GM18508 (cell line): ENCODE results near the gene ACTR8.

Experiments used
- ATAC-seq: cut with Tn5 transposase; IDR thresholded peaks from one replicate; pipeline ENCODE4 v1.9.1; 2021; ENCODE audit warnings: moderate number of reproducible peaks; ENCODE audit not compliant: insufficient read depth, unreplicated experiment

ACTR8 gene

GRCh38 chr3:53865732-53866499 lies 16.0 kb downstream of the ACTR8 start:
- peak; percentile 58 for ATAC-seq

- ATAC-seq, result no peak
These were observed 18.8 kb downstream of the ACTR8 start for GRCh38 chr3:53863145-53863544.

GRCh38 chr3:53862241-53862640 lies 19.7 kb downstream of the ACTR8 start:
- no peak for ATAC-seq

DNA sequence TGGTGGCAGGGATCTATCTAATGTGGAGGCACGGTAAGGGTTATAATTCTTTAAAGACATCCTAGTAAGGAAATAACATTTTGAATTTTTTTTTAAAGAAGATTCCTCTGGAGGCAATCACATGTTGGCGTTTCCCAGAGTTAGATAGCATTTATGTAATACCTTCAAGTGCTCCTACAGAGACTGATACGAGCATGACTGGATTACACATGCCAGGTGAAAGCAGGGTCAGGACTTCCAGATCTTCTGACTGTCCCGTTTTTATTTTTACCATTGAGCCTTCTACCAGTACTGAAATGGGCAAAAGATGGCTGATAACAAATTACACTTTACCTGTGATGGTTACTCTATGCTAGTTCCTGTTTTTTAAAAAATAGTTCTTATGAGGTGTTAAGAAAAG lies 21.8 kb downstream of the ACTR8 start:
- ATAC-seq, result no peak

- no peak for ATAC-seq
These were observed 22.8 kb downstream of the ACTR8 start for GRCh38 chr3:53859178-53859577.

- ATAC-seq, result no peak
These were observed 23.7 kb downstream of the ACTR8 start for GRCh38 chr3:53858096-53858741.

DNA sequence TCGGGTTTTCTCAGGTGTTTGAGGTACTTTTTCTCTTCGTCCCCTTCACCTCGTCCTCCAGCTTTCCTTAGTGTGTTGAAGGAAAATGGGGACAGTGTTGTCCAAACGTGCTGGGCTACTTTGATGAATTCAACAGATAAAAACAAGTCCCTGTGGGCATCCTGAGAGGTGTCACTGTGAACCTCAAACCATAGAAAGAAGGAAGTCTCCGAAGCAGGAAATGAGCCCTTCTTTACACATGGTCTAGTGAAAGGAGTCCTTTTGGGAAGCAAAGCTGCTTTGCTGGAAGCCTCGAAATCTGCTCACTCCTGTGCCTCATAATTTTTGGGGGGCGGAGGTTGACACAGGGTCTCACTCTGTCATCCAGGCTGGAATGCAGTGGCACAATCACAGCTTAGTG lies 25.0 kb downstream of the ACTR8 start:
- no peak for ATAC-seq

DNA sequence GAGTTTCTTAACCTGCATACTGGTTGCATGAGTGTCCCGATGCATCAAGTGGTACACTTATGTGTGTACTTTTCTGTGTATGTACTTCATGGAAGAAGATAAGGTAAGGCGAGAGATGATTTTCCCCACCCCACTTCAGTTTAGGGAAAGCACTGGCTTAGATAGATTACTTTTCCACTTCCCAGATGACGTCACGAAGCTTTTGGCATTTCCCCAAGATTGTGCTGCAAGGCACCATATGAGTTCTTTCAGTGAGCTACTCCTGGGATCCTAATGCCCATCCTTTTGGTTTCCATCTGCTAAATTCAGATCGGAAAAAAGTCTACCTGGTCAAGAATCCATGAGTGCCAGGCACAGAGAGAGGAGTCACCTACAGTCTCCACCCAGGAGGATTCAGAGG lies 31.1 kb downstream of the ACTR8 start:
- ATAC-seq, result no peak

DNA sequence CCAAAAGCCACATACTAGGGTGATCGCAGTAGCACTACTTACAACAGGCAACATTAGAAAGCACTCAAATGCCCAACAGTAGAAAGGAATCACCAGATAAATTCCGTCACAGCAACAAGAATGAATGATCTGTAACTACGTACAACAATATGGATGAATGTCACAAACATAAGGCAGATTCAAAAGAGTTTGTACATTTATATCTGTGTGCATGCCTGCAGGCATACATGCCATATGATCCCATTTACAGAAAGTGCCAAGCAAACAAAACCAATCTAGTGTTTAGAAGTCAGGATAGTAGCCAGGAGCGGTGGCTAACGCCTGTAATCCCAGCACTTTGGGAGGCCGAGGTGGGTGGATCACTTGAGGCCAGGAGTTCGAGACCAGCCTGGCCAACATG lies 32.0 kb downstream of the ACTR8 start:
- ATAC-seq, result no peak

- no peak for ATAC-seq
These were observed 35.1 kb downstream of the ACTR8 start for GRCh38 chr3:53846851-53847155.

DNA sequence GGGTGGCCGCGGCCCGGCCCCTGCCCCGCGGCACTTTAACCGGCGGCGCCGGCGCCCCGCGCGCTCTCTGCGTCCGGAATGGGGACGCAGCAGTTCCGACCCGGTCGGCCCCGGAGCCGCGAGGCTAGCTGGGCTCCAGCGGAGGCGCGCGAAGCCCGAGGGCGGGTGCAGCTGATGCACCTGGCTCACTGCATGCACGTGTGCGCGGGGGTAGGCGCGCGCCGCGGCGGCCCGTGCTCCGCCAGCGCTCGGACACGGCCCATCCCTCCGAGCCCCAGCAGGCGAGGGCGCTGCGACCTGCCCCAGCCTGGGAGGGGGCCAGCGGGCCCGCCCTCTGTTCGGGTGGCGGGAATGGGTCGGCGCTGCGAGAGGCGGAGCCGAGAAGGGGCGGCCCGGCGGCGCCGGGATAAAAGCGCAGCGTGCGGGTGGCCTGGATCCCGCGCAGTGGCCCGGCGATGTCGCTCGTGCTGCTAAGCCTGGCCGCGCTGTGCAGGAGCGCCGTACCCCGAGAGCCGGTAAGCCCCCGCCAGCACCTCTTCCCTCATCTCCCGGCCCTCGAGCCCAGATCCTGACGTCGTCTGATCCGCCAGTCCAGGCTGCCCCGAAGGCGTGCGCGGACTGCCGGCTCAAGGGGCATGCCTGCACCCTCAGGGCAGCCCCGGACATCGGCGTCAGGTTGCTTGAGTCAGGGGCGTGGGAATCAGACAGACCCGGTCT lies 35.7 kb downstream of the ACTR8 start, which contains the start of the genes CHDH and IL17RB:
CHDH (minus strand) TSS at position 286 of the 717 bp plus-strand sequence. CDS start 22,411 bp downstream, outside the sequence.
IL17RB (plus strand) TSS at position 435 of the 717 bp plus-strand sequence; CDS start at position 456, 21 bp downstream.
- no peak for ATAC-seq

DNA sequence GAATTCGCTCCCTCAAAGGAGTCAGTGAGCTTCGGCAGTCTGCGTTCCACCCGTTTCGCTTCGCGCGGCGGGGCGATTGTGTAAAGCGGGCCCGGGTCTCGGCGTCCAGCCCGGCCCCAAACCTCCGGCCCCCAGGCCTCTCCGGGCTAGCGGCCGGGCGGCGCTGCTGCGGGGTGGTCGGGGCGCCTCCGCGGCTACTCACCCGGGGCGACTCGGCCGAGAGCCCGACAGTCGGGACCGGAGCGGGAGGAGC lies 36.1 kb downstream of the ACTR8 start:
- ATAC-seq, result no peak

GRCh38 chr3:53845103-53845880 lies 36.7 kb downstream of the ACTR8 start:
- no peak for ATAC-seq

GRCh38 chr3:53844262-53845102 lies 37.5 kb downstream of the ACTR8 start:
- no peak for ATAC-seq

GRCh38 chr3:53843195-53844177 lies 38.5 kb downstream of the ACTR8 start:
- ATAC-seq, result peak; percentile 44

GRCh38 chr3:53842436-53843194 lies 39.3 kb downstream of the ACTR8 start:
- ATAC-seq, result no peak

GRCh38 chr3:53841296-53841695 lies 40.7 kb downstream of the ACTR8 start:
- no peak for ATAC-seq

DNA sequence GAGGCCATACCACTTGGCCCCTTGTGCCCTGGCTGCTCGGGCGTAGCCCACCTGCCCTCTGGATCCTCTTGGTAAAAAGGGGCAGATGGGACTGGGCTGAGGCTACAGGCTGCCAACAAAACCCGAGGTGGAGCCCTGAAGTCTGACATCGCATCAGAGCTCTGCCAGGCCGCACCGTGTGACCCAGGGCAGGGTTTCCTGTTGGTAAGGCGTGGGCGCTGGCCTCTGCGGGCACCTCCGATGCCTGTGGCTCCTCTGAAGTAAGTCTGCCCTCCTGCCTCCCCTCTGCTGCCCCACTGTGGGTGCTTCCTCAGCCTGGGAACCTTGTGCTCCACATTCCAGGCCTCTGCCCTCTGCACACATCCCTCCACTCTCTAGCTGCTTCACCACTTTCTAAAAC lies 44.6 kb downstream of the ACTR8 start:
- ATAC-seq, result no peak
